ENCODE measurements around the gene PRKCA.

PRKCA gene

DNA sequence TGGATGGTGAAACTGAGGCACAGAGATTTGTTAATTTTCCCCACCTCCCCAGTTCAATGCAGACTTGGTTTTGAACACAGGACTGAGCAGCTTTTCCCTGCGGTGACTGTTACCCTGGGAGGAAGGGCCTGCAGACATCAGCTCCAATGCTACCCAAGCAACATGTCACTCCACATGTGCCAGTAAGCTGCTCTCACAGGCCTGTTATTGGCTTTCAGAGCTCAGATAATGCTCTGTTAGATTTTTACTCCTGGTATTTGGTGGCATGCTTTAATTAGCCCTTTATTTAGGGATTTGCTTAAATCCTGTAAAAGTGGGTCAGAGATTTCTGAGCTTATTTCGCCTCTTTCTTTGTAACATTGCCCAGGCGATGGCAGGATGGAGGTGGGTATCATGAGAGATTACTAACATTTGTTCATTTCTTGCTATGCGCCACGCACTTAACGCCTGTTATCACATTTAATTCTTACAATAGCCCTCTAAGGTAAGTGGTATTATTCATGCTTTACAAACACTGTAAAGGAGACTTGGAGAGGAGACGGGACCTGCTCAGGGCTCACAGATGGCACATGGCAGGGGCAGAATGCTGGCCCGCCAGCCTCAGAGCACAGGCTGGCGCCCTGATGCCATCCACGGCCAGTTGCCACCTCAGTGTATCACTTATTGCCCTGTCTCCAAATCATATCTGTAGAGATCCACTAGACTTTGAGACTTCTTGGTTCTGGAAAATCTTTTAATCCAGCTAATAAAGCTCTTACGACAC, 448.5 kb downstream of the PRKCA start:
- Histone ChIP-seq H3K27me3 (ENCODE audit: control insufficient read depth, low read length) (no peaks in the 10 kb centered on the region), H3K4me3 (ENCODE audit: low read length) (no peak overlapping the region), H3K27ac (ENCODE audit: low read depth, low read length) (no peak overlapping the region), H3K9me2 (replicated peaks; ENCODE audit: control insufficient read depth, low read length) (no peaks in the 10 kb centered on the region), H3K36me3 (ENCODE audit: control insufficient read depth, low read length) (no peaks in the 10 kb centered on the region), H4K20me1 (ENCODE audit: control insufficient read depth, insufficient read depth, low read depth, low read length) (no peaks in the 10 kb centered on the region), H3K79me2 (ENCODE audit: control insufficient read depth, low read length) (no peaks in the 10 kb centered on the region), H3K4me2 (ENCODE audit: low read length) (no peak overlapping the region), H3F3A (ENCODE audit: control insufficient read depth, insufficient read depth) (no peaks in the 10 kb centered on the region), H3K9me3 (ENCODE audit: control insufficient read depth, insufficient read depth, low read length) (no peaks in the 10 kb centered on the region), H3K4me1 (ENCODE audit: control insufficient read depth, low read length) (no peaks in the 10 kb centered on the region)
- TF ChIP-seq EZH2phosphoT487 (IDR thresholded peaks at IDR 0.05; ENCODE audit: borderline replicate concordance, low read length), result no peak
- TF ChIP-seq, protein P1, sequence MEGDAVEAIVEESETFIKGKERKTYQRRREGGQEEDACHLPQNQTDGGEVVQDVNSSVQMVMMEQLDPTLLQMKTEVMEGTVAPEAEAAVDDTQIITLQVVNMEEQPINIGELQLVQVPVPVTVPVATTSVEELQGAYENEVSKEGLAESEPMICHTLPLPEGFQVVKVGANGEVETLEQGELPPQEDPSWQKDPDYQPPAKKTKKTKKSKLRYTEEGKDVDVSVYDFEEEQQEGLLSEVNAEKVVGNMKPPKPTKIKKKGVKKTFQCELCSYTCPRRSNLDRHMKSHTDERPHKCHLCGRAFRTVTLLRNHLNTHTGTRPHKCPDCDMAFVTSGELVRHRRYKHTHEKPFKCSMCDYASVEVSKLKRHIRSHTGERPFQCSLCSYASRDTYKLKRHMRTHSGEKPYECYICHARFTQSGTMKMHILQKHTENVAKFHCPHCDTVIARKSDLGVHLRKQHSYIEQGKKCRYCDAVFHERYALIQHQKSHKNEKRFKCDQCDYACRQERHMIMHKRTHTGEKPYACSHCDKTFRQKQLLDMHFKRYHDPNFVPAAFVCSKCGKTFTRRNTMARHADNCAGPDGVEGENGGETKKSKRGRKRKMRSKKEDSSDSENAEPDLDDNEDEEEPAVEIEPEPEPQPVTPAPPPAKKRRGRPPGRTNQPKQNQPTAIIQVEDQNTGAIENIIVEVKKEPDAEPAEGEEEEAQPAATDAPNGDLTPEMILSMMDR (IDR thresholded peaks at IDR 0.05; ENCODE audit: low read depth, low read length, poor library complexity, severe bottlenecking), result no peak

DNA sequence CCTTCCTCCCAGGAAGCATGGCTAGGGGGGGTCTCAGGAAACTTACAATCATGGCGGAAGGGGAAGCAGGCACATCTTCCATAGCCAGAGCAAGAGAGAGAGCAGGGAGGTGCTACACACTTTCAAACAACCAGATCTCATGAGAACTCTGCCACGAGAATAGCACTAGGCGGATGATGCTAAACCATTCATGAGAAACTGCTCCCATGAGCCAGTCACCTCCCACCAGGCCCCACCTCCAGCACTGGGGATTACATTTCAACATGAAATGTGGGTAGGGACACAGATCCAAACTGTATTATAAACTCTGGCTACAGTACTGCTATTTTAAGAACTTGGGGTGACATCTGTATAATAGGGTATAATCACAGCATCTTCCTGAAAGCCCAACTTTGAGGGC, 449.4 kb downstream of the PRKCA start:
- TF ChIP-seq, protein P1 (IDR thresholded peaks at IDR 0.05; ENCODE audit: low read depth, low read length, poor library complexity, severe bottlenecking), result no peak
- no peak for TF ChIP-seq EZH2phosphoT487 (IDR thresholded peaks at IDR 0.05; ENCODE audit: borderline replicate concordance, low read length)
- Histone ChIP-seq H3K79me2 (ENCODE audit: control insufficient read depth, low read length) (no peaks in the 10 kb centered on the region), H3K4me3 (ENCODE audit: low read length) (no peak overlapping the region), H3F3A (ENCODE audit: control insufficient read depth, insufficient read depth) (no peaks in the 10 kb centered on the region), H3K4me2 (ENCODE audit: low read length) (no peak overlapping the region), H4K20me1 (ENCODE audit: control insufficient read depth, insufficient read depth, low read depth, low read length) (no peaks in the 10 kb centered on the region), H3K9me2 (replicated peaks; ENCODE audit: control insufficient read depth, low read length) (no peaks in the 10 kb centered on the region), H3K4me1 (ENCODE audit: control insufficient read depth, low read length) (no peaks in the 10 kb centered on the region), H3K27ac (ENCODE audit: low read depth, low read length) (no peak overlapping the region), H3K36me3 (ENCODE audit: control insufficient read depth, low read length) (no peaks in the 10 kb centered on the region), H3K27me3 (ENCODE audit: control insufficient read depth, low read length) (no peaks in the 10 kb centered on the region), H3K9me3 (ENCODE audit: control insufficient read depth, insufficient read depth, low read length) (no peaks in the 10 kb centered on the region)

DNA sequence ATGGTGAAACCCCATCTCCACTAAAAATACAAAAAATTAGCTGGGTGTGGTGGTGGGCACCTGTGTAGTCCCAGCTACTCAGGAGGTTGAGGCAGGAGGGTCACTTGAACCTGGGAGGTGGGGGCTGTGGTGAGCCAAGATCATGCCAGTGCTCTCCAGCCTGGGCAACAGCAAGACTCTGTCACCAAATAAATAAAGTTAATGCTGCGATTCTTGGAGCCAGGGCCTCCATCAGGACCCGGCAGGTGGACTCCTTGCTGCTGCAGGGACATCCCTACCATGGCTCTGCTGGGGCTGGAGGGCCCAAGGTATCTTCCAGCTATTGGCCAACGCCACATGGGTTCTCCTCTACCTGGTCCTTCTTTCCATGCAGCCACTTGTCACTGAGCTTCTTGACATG, 450.0 kb downstream of the PRKCA start:
- Histone ChIP-seq H3K4me1 (ENCODE audit: control insufficient read depth, low read length) (no peaks in the 10 kb centered on the region), H3K9me2 (replicated peaks; ENCODE audit: control insufficient read depth, low read length) (no peaks in the 10 kb centered on the region), H3K36me3 (ENCODE audit: control insufficient read depth, low read length) (no peaks in the 10 kb centered on the region), H3K79me2 (ENCODE audit: control insufficient read depth, low read length) (no peaks in the 10 kb centered on the region), H3K4me2 (ENCODE audit: low read length) (no peak overlapping the region), H4K20me1 (ENCODE audit: control insufficient read depth, insufficient read depth, low read depth, low read length) (no peaks in the 10 kb centered on the region), H3K27ac (ENCODE audit: low read depth, low read length) (no peak overlapping the region), H3K9me3 (ENCODE audit: control insufficient read depth, insufficient read depth, low read length) (no peaks in the 10 kb centered on the region), H3K27me3 (ENCODE audit: control insufficient read depth, low read length) (no peaks in the 10 kb centered on the region), H3K4me3 (ENCODE audit: low read length) (no peak overlapping the region), H3F3A (ENCODE audit: control insufficient read depth, insufficient read depth) (no peaks in the 10 kb centered on the region)
- no peak for TF ChIP-seq EZH2phosphoT487 (IDR thresholded peaks at IDR 0.05; ENCODE audit: borderline replicate concordance, low read length)
- TF ChIP-seq, protein P1 (IDR thresholded peaks at IDR 0.05; ENCODE audit: low read depth, low read length, poor library complexity, severe bottlenecking), result no peak

Data from DOHH2 (cell line).